Ishikawa (cell line): ENCODE measurements around the gene HAGH.

Experiments used
- CEBPB ChIP-seq: IDR thresholded peaks from 2 replicates; pipeline ENCODE4 v1.6.1; 2012
- CREB1 ChIP-seq: IDR thresholded peaks from 2 replicates; pipeline ENCODE4 v1.6.1; 2012; ENCODE audit warnings: low read depth
- EGR1 ChIP-seq: IDR thresholded peaks from 2 replicates; pipeline ENCODE4 v1.6.1; 2012
- EP300 ChIP-seq: IDR thresholded peaks from 2 replicates; pipeline ENCODE4 v1.6.1; 2012; ENCODE audit warnings: borderline replicate concordance
- NFIC ChIP-seq: IDR thresholded peaks from 2 replicates; pipeline ENCODE4 v1.6.1; 2012
- RAD21 ChIP-seq: IDR thresholded peaks from 2 replicates; pipeline ENCODE4 v1.6.1; 2012; ENCODE audit warnings: low read depth
- REST ChIP-seq: IDR thresholded peaks from 2 replicates; pipeline ENCODE4 v1.6.1; 2012; ENCODE audit warnings: low read depth, mild to moderate bottlenecking
- TAF1 ChIP-seq: IDR thresholded peaks from 2 replicates; pipeline ENCODE4 v1.6.1; 2012; ENCODE audit warnings: low read depth, mild to moderate bottlenecking
- TCF12 ChIP-seq: IDR thresholded peaks from 2 replicates; pipeline ENCODE4 v1.6.1; 2012; ENCODE audit warnings: low read depth
- TEAD4 ChIP-seq: IDR thresholded peaks from 2 replicates; pipeline ENCODE4 v1.6.1; 2012
- USF1 ChIP-seq: IDR thresholded peaks from 2 replicates; pipeline ENCODE4 v1.6.1; 2012
- YY1 ChIP-seq: IDR thresholded peaks from 2 replicates; pipeline ENCODE4 v1.6.1; 2012; ENCODE audit warnings: low read depth
- ZBTB7A ChIP-seq: IDR thresholded peaks from 2 replicates; pipeline ENCODE4 v1.6.1; 2012; ENCODE audit warnings: low read depth
- TF ChIP-seq, protein P1 (sequence below): IDR thresholded peaks from 2 replicates; pipeline ENCODE4 v1.6.1; 2012

DNA sequence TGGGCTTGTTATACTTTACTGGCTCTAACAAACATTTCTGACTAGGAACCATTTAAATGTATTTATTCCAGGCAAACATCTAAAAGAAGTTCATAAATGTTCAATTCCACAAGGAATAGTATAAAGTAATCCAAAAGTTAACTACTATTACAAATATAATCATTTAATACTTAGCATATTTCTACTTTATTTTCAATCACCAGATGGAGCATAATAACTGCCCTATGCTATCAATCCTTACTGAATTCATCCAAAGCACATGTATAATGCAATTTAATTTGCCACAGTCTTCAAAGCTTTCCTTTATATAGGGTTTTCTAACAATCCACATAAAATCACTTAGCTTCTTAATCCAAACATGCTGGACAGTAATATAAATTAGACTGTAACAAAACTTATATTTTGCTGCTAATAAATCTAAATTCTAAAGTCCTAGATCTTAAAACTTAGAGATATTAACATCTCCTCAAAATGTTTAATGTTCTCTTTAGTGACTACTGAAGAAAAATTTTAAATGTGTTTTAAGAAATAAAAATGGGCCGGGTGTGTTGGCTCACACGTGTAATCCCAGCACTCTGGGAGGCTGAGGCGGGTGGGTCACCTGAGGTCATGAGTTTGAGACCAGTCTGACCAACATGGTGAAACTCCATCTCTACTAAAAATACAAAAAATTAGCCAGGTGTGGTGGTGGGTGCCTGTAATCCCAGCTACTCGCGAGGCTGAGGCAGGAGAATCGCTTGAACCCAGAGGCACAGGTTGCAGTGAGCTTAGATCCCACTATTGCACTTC is 39.5 kb upstream of the HAGH start:
- TF ChIP-seq USF1: no peak
- TF ChIP-seq RAD21: 0 out of 2 replicates have a peak, but pooled peaks have one; percentile 10
- TF ChIP-seq, protein P1, sequence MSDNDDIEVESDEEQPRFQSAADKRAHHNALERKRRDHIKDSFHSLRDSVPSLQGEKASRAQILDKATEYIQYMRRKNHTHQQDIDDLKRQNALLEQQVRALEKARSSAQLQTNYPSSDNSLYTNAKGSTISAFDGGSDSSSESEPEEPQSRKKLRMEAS: no peak
- TF ChIP-seq YY1: no peak
- TF ChIP-seq CEBPB: no peak
- TF ChIP-seq TAF1: no peak
- TF ChIP-seq REST: no peak
- no peak for TF ChIP-seq EP300
- no peak for TF ChIP-seq CREB1
- no peak for TF ChIP-seq TEAD4
- TF ChIP-seq EGR1: no peak
- TF ChIP-seq ZBTB7A: no peak
- TF ChIP-seq TCF12: no peak
- no peak for TF ChIP-seq NFIC
